Lower leg skin (tissue), 4 donors: Measurements from ENCODE around the gene CCDC190. TPM values are rescaled to one million over a fixed set of nuclear protein-coding genes. Genes with fewer than 3 reads are reported as not detected.

Experiments
- total RNA-seq, 4 donors: library from RNA; depleted of rRNA; stranded (reverse); fragments of >200 nt; gene quantifications; one replicate each; pipeline ENCODE4 v1.1.0, GENCODE V29; 2016

Gene CCDC190
- total RNA-seq, 4 donors from 2014 or later, result not detected

Other genes starting within 250 kb of the CCDC190 start
- 10 to 100 TPM; 15.1 to 36.9 (median 20.0) TPM for gene DDR2, start 228.7 kb downstream of the CCDC190 start, total RNA-seq
- gene HSD17B7, start 70.5 kb downstream of the CCDC190 start, total RNA-seq, result 10 to 100 TPM; 12.8 to 25.0 (median 17.1) TPM
- gene RGS4, start 208.2 kb upstream of the CCDC190 start, total RNA-seq, result under 1 TPM in 2 of 4 donors, not detected in 2; 0.36 to 0.42 TPM